Ovary (tissue), 9 donors: ENCODE data around the gene SNCAIP. TPM values are rescaled to one million over a fixed set of nuclear protein-coding genes. Genes with fewer than 3 reads are reported as not detected.

Experiments used
- DNase-seq, 5 donors: peaks; one replicate each; pipeline ENCODE4 v3.0.0-alpha.2; 2019 to 2020
- H3K27ac ChIP-seq, 2 donors: fragments of 200-600 bp; one replicate each; pipeline versions ENCODE4 v1.5.1 to v1.8.0; 2019 to 2022
- H3K27me3 ChIP-seq: fragments of 200-600 bp; one replicate; pipeline ENCODE4 v1.8.0; 2022
- H3K36me3 ChIP-seq: fragments of 200-600 bp; sonication (generic); one replicate; pipeline ENCODE4 v1.5.1; 2019
- H3K4me1 ChIP-seq: one replicate; pipeline ENCODE4 v1.8.1; 2013; ENCODE audit warnings: mild to moderate bottlenecking, moderate library complexity; ENCODE audit not compliant: insufficient read depth
- H3K4me3 ChIP-seq: fragments of 200-600 bp; sonication (generic); one replicate; pipeline ENCODE4 v1.5.1; 2017
- H3K9me3 ChIP-seq, 2 donors: fragments of 200-600 bp in 1 of 2; sonication (generic) in 1 of 2; one replicate each; pipeline versions ENCODE4 v1.5.1 to v1.8.1; 2013 to 2019; ENCODE audit warnings: mild to moderate bottlenecking in 1 of 2, moderate library complexity in 1 of 2
- CTCF ChIP-seq, 3 donors: fragments of 450-650 bp in 2 of 3; fragments of 200-600 bp in 1 of 3; IDR thresholded peaks; one replicate each; pipeline versions ENCODE4 v1.5.1 to v1.8.0; 2016 to 2022; ENCODE audit warnings: antibody characterized with exemption in 3 of 3, mild to moderate bottlenecking in 1 of 3
- EP300 ChIP-seq: sonication (generic); formaldehyde crosslinking; IDR thresholded peaks from one replicate; pipeline ENCODE4 v1.6.1; 2017; ENCODE audit warnings: antibody characterized with exemption
- POLR2A ChIP-seq: fragments of 450-650 bp; IDR thresholded peaks from one replicate; pipeline ENCODE4 v1.6.1; 2017; ENCODE audit warnings: antibody characterized with exemption, mild to moderate bottlenecking, moderate library complexity
- WGBS, 3 donors: extraction: QIAGEN DNeasy Blood & Tissue Kit in 1 of 3; methylation state at CpG; one replicate each; pipeline versions ENCODE4 v1.1.5 to v1.1.7; 2013 to 2017; 5-methylcytosine and 5-hydroxymethylcytosine counted together
- intact Hi-C, 4 donors: fragments of 100-400 bp; cut with DNase I; formaldehyde crosslinking; loops; one replicate each; pipeline versions ENCODE4 v1.11.0 to v1.15.1; 2022 to 2023
- polyA plus RNA-seq, 2 donors: library from polyadenylated mRNA; stranded (reverse); fragments of 200-250 nt in 1 of 2; fragments of 350-450 nt in 1 of 2; fragmentation: Illumina TruSeq in 1 of 2; extraction: RNeasy Lipid Tissue Mini Kit (QIAGEN cat#74804) in 1 of 2; gene quantifications; one replicate each; pipeline ENCODE4 v1.2.3, GENCODE V29; 2013 to 2014
- total RNA-seq, 7 donors: library from RNA; depleted of rRNA in 2 of 7; stranded (reverse); fragments of >200 nt in 2 of 7; fragmentation: NEBNext Ultra II Directional in 3 of 7; extraction: Animal tissue kit (Norgen Biotek cat#: 25700) in 3 of 7; gene quantifications; one replicate each; pipeline versions ENCODE4 v1.1.0 to v1.2.4, GENCODE V29; 2016 to 2023
- donor health status: DM: no; HTN: no; CAD: no; lungs with moderate emphysema.
- donor health status: DM: no; HTN: no; CAD: no.
- donor health status: Bipolar disorder and iron deficiency.
- donor health status: DM: yes; HTN: yes; CAD: no.
- donor health status: DM: no; HTN: no; CAD: no.
- donor health status: DM: yes; HTN: yes; CAD: no.

SNCAIP gene
- total and polyA plus RNA-seq, 9 donors: 20.4 to 92.5 (median 46.9) TPM

GRCh38 chr5:122507581-122507980, 195.5 kb downstream of the SNCAIP start:
- Histone ChIP-seq H3K36me3 (no peaks in the 10 kb centered on the region), H3K4me1 (peaks cover 2% of the 10 kb centered on the region), H3K27ac (no peak overlapping the region), H3K27me3 (no peaks in the 10 kb centered on the region), H3K4me3 (no peak overlapping the region), H3K9me3 (no peaks in the 10 kb centered on the region)
- TF ChIP-seq EP300: no peak
- no peak for TF ChIP-seq POLR2A
- TF ChIP-seq CTCF (IDR thresholded peaks at IDR 0.05): no peak
- WGBS, 3 donors: 94 to 97% (median 96%) methylated on average over 5 of the region's 5 CpGs
- DNase-seq: no peak
- intact Hi-C loops: loop anchor here in 1 of 4 donors (10.0 kb wide), 1 partner anchor 313 kb away; no protein-coding TSS in a partner anchor

GRCh38 chr5:122508623-122509022, 196.6 kb downstream of the SNCAIP start:
- TF ChIP-seq POLR2A: no peak
- TF ChIP-seq CTCF (IDR thresholded peaks at IDR 0.05): no peak
- no peak for TF ChIP-seq EP300
- H3K27me3 ChIP-seq: no peaks in the 10 kb centered on the region
- intact Hi-C loops: loop anchor here in 1 of 4 donors (10.0 kb wide), 1 partner anchor 314 kb away; no protein-coding TSS in a partner anchor
- H3K9me3 ChIP-seq: no peaks in the 10 kb centered on the region
- no peak overlapping the region for H3K27ac ChIP-seq
- H3K4me1 ChIP-seq: peaks cover 2% of the 10 kb centered on the region
- H3K4me3 ChIP-seq: no peak overlapping the region
- DNase-seq: no peak
- no peaks in the 10 kb centered on the region for H3K36me3 ChIP-seq

Other genes with a start within 250 kb of the SNCAIP start
- gene LOX, start 234.0 kb upstream of the SNCAIP start, total RNA-seq: 10 to 100 TPM in 3 of 7 donors, 1 to 10 TPM in 4; 6.9 to 16.7 (median 9.4) TPM
- gene LOX, start 234.0 kb upstream of the SNCAIP start, polyA plus RNA-seq: 10 to 100 TPM; 12.4 to 23.5 TPM
- gene ZNF474, start 182.7 kb upstream of the SNCAIP start, total RNA-seq: 1 to 10 TPM in 1 of 7 donors, under 1 TPM in 5, not detected in 1; 0.12 to 5.7 (median 0.61) TPM
- under 1 TPM; 0.13 to 0.18 TPM for gene ZNF474, start 182.7 kb upstream of the SNCAIP start, polyA plus RNA-seq